Natural killer cell (primary cell): Measurements from ENCODE around the gene MGME1. TPM values are rescaled to one million over a fixed set of nuclear protein-coding genes. Genes with fewer than 3 reads are reported as not detected.

ENCODE experiments used
- ATAC-seq, 3 donors: fragments of 150-1000 bp in 2 of 3; fragments of 200-7000 bp in 1 of 3; cut with Tn5 transposase; 1 replicate in 1 of 3; 2 replicates in 2 of 3; pipeline ENCODE4 v1.10.0; 2021; ENCODE audit warnings: mild to moderate bottlenecking in 2 of 3, moderate library complexity in 2 of 3
- DNase-seq, 2 donors: peaks; one replicate each; pipeline versions ENCODE4 v3.0.0 to v3.0.0-alpha.2; 2013 to 2021; ENCODE audit warnings: mixed read lengths in 1 of 2
- H3K27ac ChIP-seq: one replicate; pipeline ENCODE4 v1.5.1; 2013; ENCODE audit warnings: mild to moderate bottlenecking, low read length
- H3K27me3 ChIP-seq: one replicate; pipeline ENCODE4 v1.6.1; 2013; ENCODE audit warnings: low read length; ENCODE audit not compliant: control insufficient read depth, insufficient read depth
- H3K36me3 ChIP-seq: one replicate; pipeline ENCODE4 v1.6.1; 2013; ENCODE audit warnings: low read length; ENCODE audit not compliant: control insufficient read depth, insufficient read depth
- H3K4me1 ChIP-seq: one replicate; pipeline ENCODE4 v1.6.1; 2013; ENCODE audit warnings: low read length; ENCODE audit not compliant: control insufficient read depth, insufficient read depth
- H3K4me3 ChIP-seq: one replicate; pipeline ENCODE4 v1.5.1; 2013; ENCODE audit warnings: low read length
- H3K9me3 ChIP-seq: one replicate; pipeline ENCODE4 v1.6.1; 2013; ENCODE audit warnings: low read length; ENCODE audit not compliant: control insufficient read depth, insufficient read depth
- H3K27ac Mint-ChIP-seq, 2 donors: one replicate each; pipeline ENCODE4 v1.8.0; 2022; ENCODE audit warnings: mild to moderate bottlenecking in 2 of 2, mixed read lengths in 2 of 2, moderate library complexity in 1 of 2
- H3K27me3 Mint-ChIP-seq, 2 donors: one replicate each; pipeline ENCODE4 v1.8.0; 2022; ENCODE audit warnings: low read depth in 2 of 2, mixed read lengths in 2 of 2
- H3K36me3 Mint-ChIP-seq: one replicate; pipeline ENCODE4 v1.8.0; 2022; ENCODE audit warnings: mixed read lengths
- H3K4me1 Mint-ChIP-seq, 2 donors: one replicate each; pipeline ENCODE4 v1.8.0; 2022; ENCODE audit warnings: mixed read lengths in 2 of 2
- H3K4me3 Mint-ChIP-seq: one replicate; pipeline ENCODE4 v1.8.0; 2022; ENCODE audit warnings: mild to moderate bottlenecking, moderate library complexity, mixed read lengths
- H3K9me3 Mint-ChIP-seq, 2 donors: one replicate each; pipeline ENCODE4 v1.8.0; 2022; ENCODE audit warnings: mixed read lengths in 2 of 2
- CTCF ChIP-seq: fragments of 200-600 bp; IDR thresholded peaks from one replicate; pipeline ENCODE4 v1.8.0; 2022; ENCODE audit warnings: antibody characterized with exemption
- WGBS: methylation state at CpG from one replicate; pipeline ENCODE4 v1.1.7; 2013; ENCODE audit warnings: missing lambda C conversion rate; ENCODE audit not compliant: insufficient coverage; 5-methylcytosine and 5-hydroxymethylcytosine counted together
- intact Hi-C: fragments of 100-400 bp; cut with micrococcal nuclease; formaldehyde crosslinking; loops from one replicate; pipeline ENCODE4 v1.14.2; 2022
- total RNA-seq, 4 donors: library from RNA; stranded (reverse); fragments of 120-200 nt in 1 of 4; gene quantifications; one replicate each; pipeline versions ENCODE4 v1.2.3 to v1.2.4, GENCODE V29; 2013 to 2022

The MGME1 gene
- total RNA-seq, 3 donors from 2014 or later (not counting 1 experiment from before 2014, with no cell fraction given): 10.3 to 25.1 (median 13.0) TPM

- no peak overlapping the region for H3K27ac Mint-ChIP-seq
- no peak for ATAC-seq
- Histone ChIP-seq H3K36me3 (peaks cover 20% of the 10 kb centered on the region), H3K4me1 (no peaks in the 10 kb centered on the region), H3K27me3 (no peaks in the 10 kb centered on the region), H3K27ac (no peak overlapping the region), H3K4me3 (no peak overlapping the region), H3K9me3 (no peaks in the 10 kb centered on the region)
- no peak overlapping the region for H3K4me3 Mint-ChIP-seq
- no peaks in the 10 kb centered on the region for H3K4me1 Mint-ChIP-seq
- no peak for TF ChIP-seq CTCF
- intact Hi-C loops: loop anchor here (10.0 kb wide), 1 partner anchor 306 kb away; the partner anchor contains the start of gene RRBP1
- no peaks in the 10 kb centered on the region for H3K36me3 Mint-ChIP-seq
- DNase-seq: no peak
- no peaks in the 10 kb centered on the region for H3K9me3 Mint-ChIP-seq
- no peaks in the 10 kb centered on the region for H3K27me3 Mint-ChIP-seq
- 100% methylated on average over 9 of the region's 10 CpGs for WGBS
Measured at GRCh38 chr20:17990278-17990972, 21.6 kb downstream of the MGME1 start.

- no peaks in the 10 kb centered on the region for H3K27me3 ChIP-seq
- H3K9me3 ChIP-seq: no peaks in the 10 kb centered on the region
- Mint-ChIP-seq H3K36me3 (no peaks in the 10 kb centered on the region), H3K4me1 (peaks cover 6 to 7% of the 10 kb centered on the region in 2 donors), H3K4me3 (no peak overlapping the region), H3K27me3 (no peaks in the 10 kb centered on the region), H3K9me3 (no peaks in the 10 kb centered on the region), H3K27ac (no peak overlapping the region)
- intact Hi-C loops: loop anchor here (10.0 kb wide), 1 partner anchor 307 kb away; the partner anchor contains the start of gene RRBP1
- H3K4me1 ChIP-seq: peaks cover 3% of the 10 kb centered on the region
- DNase-seq (no peak), ATAC-seq (no peak)
- no peak for TF ChIP-seq CTCF
- H3K27ac ChIP-seq: no peak overlapping the region
- H3K4me3 ChIP-seq: no peak overlapping the region
- H3K36me3 ChIP-seq: peaks cover 20% of the 10 kb centered on the region
- WGBS: 71% methylated on average over 6 of the region's 6 CpGs
Measured at GRCh38 chr20:17992224-17992637, 23.4 kb downstream of the MGME1 start.

GRCh38 chr20:17992847-17993513, 24.2 kb downstream of the MGME1 start:
- intact Hi-C loops: loop anchor here (10.0 kb wide), 1 partner anchor 308 kb away; the partner anchor contains the start of gene RRBP1
- Mint-ChIP-seq H3K4me3 (no peak overlapping the region), H3K36me3 (no peaks in the 10 kb centered on the region), H3K27ac (no peak overlapping the region), H3K9me3 (no peaks in the 10 kb centered on the region), H3K4me1 (peaks cover 6 to 7% of the 10 kb centered on the region in 2 donors), H3K27me3 (no peaks in the 10 kb centered on the region)
- ATAC-seq: no peak
- 70% methylated on average over 3 of the region's 5 CpGs for WGBS
- H3K9me3 ChIP-seq: no peaks in the 10 kb centered on the region
- no peak for DNase-seq
- H3K36me3 ChIP-seq: peaks cover 17% of the 10 kb centered on the region
- no peak overlapping the region for H3K4me3 ChIP-seq
- no peaks in the 10 kb centered on the region for H3K27me3 ChIP-seq
- no peak overlapping the region for H3K27ac ChIP-seq
- TF ChIP-seq CTCF: no peak
- H3K4me1 ChIP-seq: peaks cover 3% of the 10 kb centered on the region
